DND-41 (cell line): ENCODE data around the gene TMEM69.

Source experiments
- EZH2 ChIP-seq: IDR thresholded peaks from 3 replicates; pipeline ENCODE4 v1.6.1; 2012; ENCODE audit warnings: borderline replicate concordance, low read depth, mild to moderate bottlenecking, moderate library complexity, low read length, inconsistent platforms; ENCODE audit not compliant: severe bottlenecking
- TF ChIP-seq, protein P1 (sequence below): IDR thresholded peaks from 2 replicates; pipeline ENCODE4 v1.5.1; 2012; ENCODE audit warnings: borderline replicate concordance, low read length, moderate library complexity, mild to moderate bottlenecking; ENCODE audit not compliant: poor library complexity, severe bottlenecking; ENCODE audit errors: extremely low read depth

DNA sequence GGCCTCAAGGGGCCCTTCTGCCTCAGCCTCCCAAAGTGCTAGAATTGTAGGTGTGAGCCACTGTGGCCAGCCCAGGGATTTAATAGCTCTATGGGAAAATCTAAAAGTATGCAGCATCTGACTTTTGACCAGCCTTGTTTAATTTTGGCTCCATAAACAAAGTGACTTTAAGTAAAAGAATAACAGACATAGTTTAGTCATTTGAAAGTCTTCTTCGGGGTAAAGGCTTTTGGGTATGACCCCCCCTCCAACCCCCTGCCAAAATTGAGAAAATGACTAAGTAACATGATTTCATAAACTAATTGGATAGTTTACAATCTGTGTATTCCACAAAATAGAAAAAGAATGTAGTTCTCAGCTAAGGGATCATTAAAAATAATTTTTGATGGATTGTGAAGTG is 18.6 kb upstream of the TMEM69 start:
- no peak for TF ChIP-seq EZH2
- TF ChIP-seq, protein P1, sequence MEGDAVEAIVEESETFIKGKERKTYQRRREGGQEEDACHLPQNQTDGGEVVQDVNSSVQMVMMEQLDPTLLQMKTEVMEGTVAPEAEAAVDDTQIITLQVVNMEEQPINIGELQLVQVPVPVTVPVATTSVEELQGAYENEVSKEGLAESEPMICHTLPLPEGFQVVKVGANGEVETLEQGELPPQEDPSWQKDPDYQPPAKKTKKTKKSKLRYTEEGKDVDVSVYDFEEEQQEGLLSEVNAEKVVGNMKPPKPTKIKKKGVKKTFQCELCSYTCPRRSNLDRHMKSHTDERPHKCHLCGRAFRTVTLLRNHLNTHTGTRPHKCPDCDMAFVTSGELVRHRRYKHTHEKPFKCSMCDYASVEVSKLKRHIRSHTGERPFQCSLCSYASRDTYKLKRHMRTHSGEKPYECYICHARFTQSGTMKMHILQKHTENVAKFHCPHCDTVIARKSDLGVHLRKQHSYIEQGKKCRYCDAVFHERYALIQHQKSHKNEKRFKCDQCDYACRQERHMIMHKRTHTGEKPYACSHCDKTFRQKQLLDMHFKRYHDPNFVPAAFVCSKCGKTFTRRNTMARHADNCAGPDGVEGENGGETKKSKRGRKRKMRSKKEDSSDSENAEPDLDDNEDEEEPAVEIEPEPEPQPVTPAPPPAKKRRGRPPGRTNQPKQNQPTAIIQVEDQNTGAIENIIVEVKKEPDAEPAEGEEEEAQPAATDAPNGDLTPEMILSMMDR: no peak
